Neural progenitor cell (in vitro differentiated cells): Measurements from ENCODE around the gene SMAP1.

Source experiments
- EZH2 ChIP-seq: fragments of 200-600 bp; sonication (generic); IDR thresholded peaks from 2 replicates; pipeline ENCODE4 v1.6.1; 2017; ENCODE audit warnings: antibody characterized with exemption, mild to moderate bottlenecking, moderate library complexity
- EZH2phosphoT487 ChIP-seq: fragments of 200-600 bp; sonication (generic); IDR thresholded peaks from 2 replicates; pipeline ENCODE4 v1.6.1; 2017; ENCODE audit warnings: antibody characterized with exemption
- TF ChIP-seq, protein P1 (sequence below): fragments of 200-600 bp; sonication (generic); IDR thresholded peaks from 2 replicates; pipeline ENCODE4 v1.5.1; 2017; ENCODE audit warnings: antibody characterized with exemption, mild to moderate bottlenecking

- TF ChIP-seq, protein P1, sequence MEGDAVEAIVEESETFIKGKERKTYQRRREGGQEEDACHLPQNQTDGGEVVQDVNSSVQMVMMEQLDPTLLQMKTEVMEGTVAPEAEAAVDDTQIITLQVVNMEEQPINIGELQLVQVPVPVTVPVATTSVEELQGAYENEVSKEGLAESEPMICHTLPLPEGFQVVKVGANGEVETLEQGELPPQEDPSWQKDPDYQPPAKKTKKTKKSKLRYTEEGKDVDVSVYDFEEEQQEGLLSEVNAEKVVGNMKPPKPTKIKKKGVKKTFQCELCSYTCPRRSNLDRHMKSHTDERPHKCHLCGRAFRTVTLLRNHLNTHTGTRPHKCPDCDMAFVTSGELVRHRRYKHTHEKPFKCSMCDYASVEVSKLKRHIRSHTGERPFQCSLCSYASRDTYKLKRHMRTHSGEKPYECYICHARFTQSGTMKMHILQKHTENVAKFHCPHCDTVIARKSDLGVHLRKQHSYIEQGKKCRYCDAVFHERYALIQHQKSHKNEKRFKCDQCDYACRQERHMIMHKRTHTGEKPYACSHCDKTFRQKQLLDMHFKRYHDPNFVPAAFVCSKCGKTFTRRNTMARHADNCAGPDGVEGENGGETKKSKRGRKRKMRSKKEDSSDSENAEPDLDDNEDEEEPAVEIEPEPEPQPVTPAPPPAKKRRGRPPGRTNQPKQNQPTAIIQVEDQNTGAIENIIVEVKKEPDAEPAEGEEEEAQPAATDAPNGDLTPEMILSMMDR, result no peak
- TF ChIP-seq EZH2phosphoT487, result no peak
- TF ChIP-seq EZH2, result no peak
These were observed 67.3 kb downstream of the SMAP1 start for GRCh38 chr6:70734979-70735378.
